Small intestine (tissue), 7 donors: ENCODE results near the gene OTOA. TPM values are rescaled to one million over a fixed set of nuclear protein-coding genes. Genes with fewer than 3 reads are reported as not detected.
"Not testable (repeated sequence)": the region's sequence is repeated elsewhere in the genome, so short reads cannot be mapped to it uniquely, and the experiment has no call there.

Source experiments
- DNase-seq, 2 donors: peaks; one replicate each; pipeline versions ENCODE4 v3.0.0 to v3.0.0-alpha.2; 2013
- FAIRE-seq: peaks from 2 replicates; lab custom pipeline; 2012; peaks lifted over from hg19 to GRCh38; lab: Jason Lieb, UNC
- H3K27ac ChIP-seq, 3 donors: one replicate each; pipeline ENCODE4 v1.5.1; 2013; ENCODE audit warnings: low read length in 2 of 3, mild to moderate bottlenecking in 2 of 3, control low read depth in 1 of 3, inconsistent platforms in 1 of 3, low read depth in 1 of 3, moderate library complexity in 1 of 3
- H3K27me3 ChIP-seq, 3 donors: one replicate each; pipeline ENCODE4 v1.6.1; 2013; ENCODE audit warnings: low read length in 3 of 3, inconsistent platforms in 1 of 3; ENCODE audit not compliant: control insufficient read depth in 3 of 3, insufficient read depth in 3 of 3
- H3K36me3 ChIP-seq, 3 donors: one replicate each; pipeline ENCODE4 v1.6.1; 2013; ENCODE audit warnings: low read length in 3 of 3, inconsistent platforms in 1 of 3, low read depth in 1 of 3, mild to moderate bottlenecking in 1 of 3, moderate library complexity in 1 of 3; ENCODE audit not compliant: control insufficient read depth in 3 of 3, insufficient read depth in 2 of 3
- H3K4me1 ChIP-seq, 3 donors: one replicate each; pipeline ENCODE4 v1.6.1; 2013; ENCODE audit warnings: low read length in 2 of 3, inconsistent platforms in 1 of 3, low read depth in 1 of 3, mild to moderate bottlenecking in 1 of 3, moderate library complexity in 1 of 3; ENCODE audit not compliant: control insufficient read depth in 3 of 3, insufficient read depth in 2 of 3
- H3K4me3 ChIP-seq, 3 donors: one replicate each; pipeline ENCODE4 v1.5.1; 2013; ENCODE audit warnings: low read length in 3 of 3, control low read depth in 1 of 3, inconsistent platforms in 1 of 3, low read depth in 1 of 3, mild to moderate bottlenecking in 1 of 3, moderate library complexity in 1 of 3
- H3K9me3 ChIP-seq, 2 donors: one replicate each; pipeline ENCODE4 v1.6.1; 2013; ENCODE audit warnings: low read depth in 1 of 2, low read length in 1 of 2; ENCODE audit not compliant: control insufficient read depth in 2 of 2, insufficient read depth in 1 of 2
- WGBS, 3 donors: extraction: QIAGEN DNeasy Blood & Tissue Kit; methylation state at CpG; one replicate each; pipeline ENCODE4 v1.1.7; 2013; 5-methylcytosine and 5-hydroxymethylcytosine counted together
- polyA plus RNA-seq, 4 donors: library from polyadenylated mRNA; stranded (reverse) in 3 of 4; unstranded in 1 of 4; fragments of 200-250 nt in 3 of 4; fragments of 120-200 nt in 1 of 4; gene quantifications; one replicate each; pipeline versions ENCODE4 v1.2.1 to v1.2.3, GENCODE V29; 2013
- donor health status: healthy with polysubstance abuse.
- donor health status: control.
- donor health status: control.
- donor health status: Bipolar disorder and iron deficiency.
- donor health status: healthy.

Gene OTOA
- polyA plus RNA-seq, 4 donors: 0.03 to 0.27 (median 0.09) TPM; not detected in 1

DNA sequence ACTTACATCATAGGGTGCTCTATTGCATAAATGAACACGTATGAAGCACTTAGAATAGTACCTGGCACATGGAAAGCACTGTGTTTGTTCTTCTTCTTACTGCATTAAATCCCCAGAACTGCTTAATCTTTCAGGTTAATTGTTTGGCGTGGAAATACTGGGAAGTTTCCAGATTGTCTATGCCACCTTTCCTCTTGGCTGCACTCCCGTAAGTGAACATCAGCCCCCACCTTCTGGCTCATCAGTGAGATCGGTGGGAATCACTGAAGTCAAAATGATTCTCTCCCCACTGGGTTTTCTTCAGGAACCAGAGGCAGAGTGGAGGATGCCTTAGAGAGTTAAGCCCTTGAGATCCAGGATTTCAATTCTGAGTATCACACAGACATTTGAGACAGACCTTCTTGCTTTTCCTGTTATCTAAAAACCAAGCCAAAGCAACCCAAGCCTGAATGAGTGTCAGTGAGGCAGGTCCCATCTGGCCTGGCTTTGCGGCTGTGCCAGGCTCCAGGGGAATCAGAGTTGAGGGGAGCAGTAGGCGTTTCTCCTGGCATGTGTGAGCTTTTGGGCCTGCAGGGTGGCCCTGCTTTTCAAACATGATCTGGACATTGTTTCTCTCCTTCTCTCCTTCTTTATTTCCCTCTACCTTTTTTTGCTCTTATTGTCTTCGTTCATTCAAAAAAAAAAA is 59.1 kb downstream of the OTOA start:
- H3K9me3 ChIP-seq: no peaks in the 10 kb centered on the region
- no peak overlapping the region for H3K27ac ChIP-seq
- 74 to 83% (median 78%) methylated on average over 7 of the region's 7 CpGs for WGBS, 3 donors
- no peak overlapping the region for H3K4me3 ChIP-seq
- H3K4me1 ChIP-seq: no peaks in the 10 kb centered on the region
- no peaks in the 10 kb centered on the region for H3K27me3 ChIP-seq
- DNase-seq: no peak
- no peaks in the 10 kb centered on the region for H3K36me3 ChIP-seq
- FAIRE-seq: no peak

DNA sequence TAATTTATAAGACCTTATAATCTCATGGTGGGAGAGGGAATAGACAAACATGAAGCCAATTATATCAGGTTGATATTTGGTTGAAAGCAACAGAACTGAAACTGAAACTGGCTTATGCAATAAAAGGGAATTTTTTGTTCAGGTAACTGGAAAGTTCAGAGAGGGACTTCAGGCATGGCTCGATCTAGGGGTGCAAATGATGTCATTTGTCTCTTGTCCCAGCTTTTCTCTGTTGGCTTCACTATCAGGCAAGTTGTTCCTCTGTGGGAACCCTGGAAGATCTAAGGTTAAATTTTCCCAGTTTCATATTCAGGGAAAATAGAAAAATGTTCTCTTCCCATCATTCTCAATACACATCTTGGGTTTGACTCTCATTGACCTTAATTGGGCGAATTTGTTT is 59.8 kb downstream of the OTOA start:
- no peak for DNase-seq
- 61 to 78% (median 69%) methylated on average over 2 of the region's 2 CpGs for WGBS, 3 donors
- no peaks in the 10 kb centered on the region for H3K4me1 ChIP-seq
- no peaks in the 10 kb centered on the region for H3K36me3 ChIP-seq
- no peak for FAIRE-seq
- no peaks in the 10 kb centered on the region for H3K27me3 ChIP-seq
- no peak overlapping the region for H3K4me3 ChIP-seq
- no peaks in the 10 kb centered on the region for H3K9me3 ChIP-seq
- H3K27ac ChIP-seq: no peak overlapping the region

DNA sequence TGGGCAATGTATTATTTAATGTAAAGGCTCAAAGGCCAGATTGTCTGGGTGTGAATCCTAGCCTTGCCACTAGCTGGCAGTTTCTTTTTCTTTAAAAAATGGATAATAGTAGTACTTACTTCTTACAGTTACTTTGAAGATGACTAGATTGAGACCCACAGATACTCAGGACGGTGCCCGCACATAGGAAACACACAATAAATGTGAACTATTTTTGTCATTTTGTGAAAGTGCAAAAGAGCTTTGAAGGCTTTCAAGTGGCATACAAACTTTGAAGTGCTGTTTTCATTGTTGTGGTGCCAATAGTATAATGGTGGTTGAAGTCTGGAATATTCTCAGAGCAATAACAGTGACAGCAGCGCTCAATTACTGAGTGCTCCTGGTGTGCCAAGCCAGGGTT is 63.6 kb downstream of the OTOA start:
- Histone ChIP-seq H3K4me1 (no peaks in the 10 kb centered on the region), H3K36me3 (no peaks in the 10 kb centered on the region), H3K27me3 (no peaks in the 10 kb centered on the region), H3K9me3 (no peaks in the 10 kb centered on the region), H3K4me3 (no peak overlapping the region), H3K27ac (no peak overlapping the region)
- FAIRE-seq: no peak
- DNase-seq: no peak
- 73 to 90% (median 82%) methylated on average over 3 of the region's 3 CpGs for WGBS, 3 donors

DNA sequence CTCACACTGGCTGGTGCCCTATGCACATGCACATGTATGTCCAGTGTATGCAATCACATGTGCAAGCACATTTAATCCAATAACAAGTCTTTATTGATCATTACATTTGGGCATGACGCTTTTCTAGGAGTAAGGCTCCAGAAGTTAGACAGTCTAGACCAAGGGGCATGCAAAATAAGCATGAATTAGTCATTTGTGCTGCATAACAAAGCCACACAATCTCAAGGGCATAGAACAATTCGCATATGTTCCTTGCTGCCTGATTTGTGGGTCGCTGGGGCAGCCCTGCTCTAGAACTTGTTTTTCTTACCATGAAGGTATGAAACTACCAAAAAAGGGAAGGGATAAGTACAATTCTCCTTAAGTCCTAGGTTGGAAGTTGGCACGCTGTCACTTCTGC is 67.5 kb downstream of the OTOA start:
- H3K27me3 ChIP-seq, FAIRE-seq, DNase-seq, H3K27ac ChIP-seq, H3K4me1 ChIP-seq, H3K36me3 ChIP-seq, H3K9me3 ChIP-seq, H3K4me3 ChIP-seq: not testable (repeated sequence)
- 73 to 79% (median 75%) methylated on average over 4 of the region's 4 CpGs for WGBS, 3 donors

DNA sequence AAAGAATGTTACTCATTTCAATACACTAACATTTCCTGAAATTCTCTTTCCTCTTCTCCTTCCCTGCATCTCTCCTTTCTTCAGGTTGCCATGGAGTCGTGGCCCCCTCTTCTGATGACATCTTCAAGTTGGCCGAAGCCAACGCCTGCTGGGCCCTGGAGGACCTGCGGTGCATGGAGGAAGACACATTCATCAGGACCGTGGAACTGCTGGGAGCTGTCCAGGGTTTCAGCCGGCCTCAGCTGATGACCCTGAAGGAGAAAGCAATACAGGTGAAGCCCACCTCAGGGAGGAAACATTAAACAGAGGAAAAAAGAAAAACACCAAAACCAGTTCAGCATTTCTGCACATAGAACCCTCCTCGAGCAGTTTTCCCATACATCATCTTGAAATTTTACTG is 76.9 kb downstream of the OTOA start:
- H3K4me1 ChIP-seq, FAIRE-seq, H3K9me3 ChIP-seq, H3K27ac ChIP-seq, H3K27me3 ChIP-seq, DNase-seq, H3K4me3 ChIP-seq, H3K36me3 ChIP-seq: not testable (repeated sequence)
- no CpG with 5 or more reads among the region's 7 CpGs for WGBS, 3 donors

DNA sequence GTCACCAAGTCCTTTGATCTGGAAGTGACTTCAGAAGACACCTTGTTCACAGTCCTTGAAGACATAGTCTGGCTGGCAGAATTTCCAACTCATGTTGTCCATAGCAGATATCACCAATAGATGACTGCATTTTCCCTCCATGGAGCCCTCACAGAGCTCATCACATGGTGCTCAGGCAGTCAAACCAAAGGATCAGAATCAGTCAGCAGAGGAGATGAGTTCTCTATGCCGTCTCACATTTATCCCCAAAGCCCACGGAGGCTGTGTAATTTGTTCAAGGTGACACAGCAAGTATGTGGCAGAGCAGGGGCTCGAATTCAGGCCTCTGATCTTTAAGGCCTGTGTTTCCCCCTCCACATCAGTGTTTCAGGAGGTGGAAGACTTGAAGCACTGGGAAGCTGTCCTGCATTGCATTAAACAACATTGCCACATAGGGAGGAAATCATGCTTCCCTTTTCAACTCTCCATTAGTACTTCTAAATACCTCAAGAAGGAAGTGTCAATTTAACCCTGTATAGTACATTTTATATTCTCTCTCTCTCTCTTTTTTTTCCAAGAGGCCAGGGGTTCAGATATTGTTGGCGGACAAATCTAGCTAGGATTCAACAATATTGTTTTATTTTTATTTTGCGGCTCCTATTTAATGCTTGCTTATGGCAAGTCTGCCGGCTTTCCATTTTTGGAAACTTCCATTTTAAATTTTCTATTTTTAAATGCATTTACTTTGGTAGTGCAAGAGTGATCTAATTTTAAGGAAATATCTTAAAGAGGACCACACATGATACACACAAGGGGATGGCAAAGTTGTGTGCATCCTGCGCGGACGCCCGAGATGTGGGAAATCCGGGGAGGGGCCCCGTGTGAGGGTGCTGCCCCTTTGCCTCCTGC is 92.7 kb downstream of the OTOA start:
- FAIRE-seq, H3K9me3 ChIP-seq, H3K4me1 ChIP-seq, H3K27me3 ChIP-seq, H3K4me3 ChIP-seq, H3K36me3 ChIP-seq, H3K27ac ChIP-seq: not testable (repeated sequence)
- peak in 1 of 2 donors; percentile 1 for DNase-seq
- 52 to 63% (median 53%) methylated on average over 4 to 5 of the region's 12 CpGs for WGBS, 3 donors

DNA sequence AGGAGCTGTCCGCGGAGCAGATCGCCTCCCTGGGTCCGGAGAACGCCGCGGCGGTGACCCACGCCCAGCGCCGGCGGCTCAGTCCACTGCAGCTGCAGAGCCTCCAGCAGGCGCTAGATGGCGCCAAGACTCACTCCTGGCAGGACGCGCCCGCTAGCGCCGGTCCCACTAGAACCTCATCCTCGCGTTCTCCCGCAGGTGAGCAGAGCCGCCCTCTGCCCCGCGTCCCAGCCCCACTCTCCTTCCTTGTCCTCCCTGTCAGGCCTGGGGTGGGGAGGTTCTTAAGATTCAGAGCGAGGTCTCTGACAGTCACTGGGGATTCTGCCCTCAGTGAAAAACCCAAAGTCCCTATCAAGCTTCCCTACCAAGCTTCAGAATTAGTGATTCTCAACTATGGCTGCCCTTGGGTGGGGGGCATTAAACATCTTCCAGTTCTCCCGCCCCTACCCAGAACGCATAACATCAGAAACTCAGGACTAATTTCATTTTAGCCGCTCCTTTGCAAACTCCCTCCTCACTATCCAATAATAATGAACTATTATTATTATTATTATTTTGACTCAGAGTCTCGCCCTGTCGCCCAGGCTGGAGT is 93.4 kb downstream of the OTOA start:
- not testable (repeated sequence) for H3K9me3 ChIP-seq, H3K36me3 ChIP-seq, H3K4me3 ChIP-seq, DNase-seq, FAIRE-seq, H3K4me1 ChIP-seq, H3K27me3 ChIP-seq, H3K27ac ChIP-seq
- WGBS, 3 donors: 61 to 68% (median 66%) methylated on average over 3 of the region's 31 CpGs

DNA sequence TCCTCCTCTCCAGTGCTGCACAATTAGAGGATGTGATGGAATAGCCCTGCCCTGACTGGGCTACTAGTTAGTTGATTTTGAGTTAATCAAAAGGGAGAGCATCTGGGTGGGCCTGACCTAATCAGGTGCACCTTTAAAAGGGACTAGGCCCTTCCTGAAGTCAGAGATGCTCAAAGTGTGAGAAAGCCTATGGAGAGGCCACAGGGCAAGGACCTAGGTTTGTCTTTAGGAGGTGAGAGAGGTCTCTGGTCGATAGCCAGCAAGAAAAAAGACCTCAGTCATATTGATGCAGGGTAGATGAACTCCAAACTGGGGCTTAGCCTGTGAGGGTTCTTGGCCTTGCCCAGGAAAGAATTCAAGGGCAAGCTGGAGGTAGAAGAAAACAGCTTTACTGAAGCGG is 104.5 kb downstream of the OTOA start:
- WGBS, 3 donors: 77 to 91% (median 89%) methylated on average over 1 of the region's 2 CpGs
- H3K27ac ChIP-seq, H3K9me3 ChIP-seq, H3K36me3 ChIP-seq, H3K27me3 ChIP-seq, FAIRE-seq, DNase-seq, H3K4me1 ChIP-seq, H3K4me3 ChIP-seq: not testable (repeated sequence)
